GM23338 (cell line): Measurements from ENCODE around the gene CLEC3A. TPM values are rescaled to one million over a fixed set of nuclear protein-coding genes. Genes with fewer than 3 reads are reported as not detected.

ENCODE experiments used
- ATAC-seq: fragments of 200-7000 bp; cut with Tn5 transposase; 3 replicates; pipeline ENCODE4 v1.9.1; 2020
- DNase-seq: peaks from one replicate; pipeline ENCODE4 v3.0.0-alpha.2; 2015; ENCODE audit warnings: low spot score
- H2AFZ ChIP-seq: fragments of 200-600 bp; sonication (generic); 2 replicates; pipeline ENCODE4 v1.8.0; 2016; ENCODE audit warnings: antibody characterized with exemption, mild to moderate bottlenecking, moderate library complexity
- H3F3A ChIP-seq: fragments of 200-600 bp; sonication (generic); replicated peaks from 2 replicates; pipeline ENCODE4 v1.8.0; 2017; ENCODE audit warnings: antibody characterized with exemption, mixed run types, low read depth
- H3K27ac ChIP-seq: fragments of 200-600 bp; sonication (generic); 2 replicates; pipeline ENCODE4 v1.6.1; 2016; ENCODE audit warnings: low read depth
- H3K27me3 ChIP-seq: fragments of 200-600 bp; sonication (generic); 2 replicates; pipeline ENCODE4 v1.8.0; 2016; ENCODE audit warnings: mild to moderate bottlenecking, mixed run types, moderate library complexity; ENCODE audit not compliant: insufficient read depth
- H3K36me3 ChIP-seq: fragments of 200-600 bp; sonication (generic); 2 replicates; pipeline ENCODE4 v1.8.0; 2016; ENCODE audit warnings: mild to moderate bottlenecking; ENCODE audit not compliant: insufficient read depth
- H3K4me1 ChIP-seq: fragments of 200-600 bp; sonication (generic); 2 replicates; pipeline ENCODE4 v1.8.0; 2016; ENCODE audit warnings: mild to moderate bottlenecking, moderate library complexity; ENCODE audit not compliant: insufficient read depth
- H3K4me2 ChIP-seq: fragments of 200-600 bp; sonication (generic); 2 replicates; pipeline ENCODE4 v1.7.1; 2017; ENCODE audit warnings: mixed run types
- H3K4me3 ChIP-seq: fragments of 200-600 bp; sonication (generic); 2 replicates; pipeline ENCODE4 v1.6.1; 2016; ENCODE audit warnings: mixed run types
- H3K79me2 ChIP-seq: fragments of 200-600 bp; sonication (generic); replicated peaks from 2 replicates; pipeline ENCODE4 v1.8.0; 2017; ENCODE audit warnings: mild to moderate bottlenecking; ENCODE audit not compliant: insufficient read depth
- H3K9me2 ChIP-seq: fragments of 200-600 bp; sonication (generic); 2 replicates; pipeline ENCODE4 v1.8.0; 2017; ENCODE audit not compliant: insufficient read depth
- H4K20me1 ChIP-seq: fragments of 200-600 bp; sonication (generic); replicated peaks from 2 replicates; pipeline ENCODE4 v1.8.0; 2017; ENCODE audit warnings: mild to moderate bottlenecking; ENCODE audit not compliant: insufficient read depth
- H3K27ac Mint-ChIP-seq: 2 replicates; pipeline ENCODE4 v1.8.0; 2020; ENCODE audit warnings: inconsistent platforms, mild to moderate bottlenecking, moderate library complexity, mixed read lengths
- H3K27me3 Mint-ChIP-seq: 3 replicates; pipeline ENCODE4 v1.8.0; 2022; ENCODE audit warnings: low read depth, mild to moderate bottlenecking, moderate library complexity, mixed read lengths, inconsistent platforms; ENCODE audit not compliant: insufficient read depth, poor library complexity
- H3K36me3 Mint-ChIP-seq: 3 replicates; pipeline ENCODE4 v1.8.0; 2021; ENCODE audit warnings: low read depth, mild to moderate bottlenecking, inconsistent platforms, moderate library complexity, mixed read lengths
- H3K4me1 Mint-ChIP-seq: 3 replicates; pipeline ENCODE4 v1.8.0; 2020; ENCODE audit warnings: mild to moderate bottlenecking, inconsistent platforms, mixed read lengths
- H3K4me3 Mint-ChIP-seq: 3 replicates; pipeline ENCODE4 v1.8.0; 2021; ENCODE audit warnings: moderate library complexity, mild to moderate bottlenecking, inconsistent platforms, mixed read lengths
- H3K9me3 Mint-ChIP-seq: 3 replicates; pipeline ENCODE4 v1.8.0; 2020; ENCODE audit warnings: moderate library complexity, mild to moderate bottlenecking, inconsistent platforms, mixed read lengths
- CTCF ChIP-seq, 2 experiments: fragments of 200-600 bp in 1 of 2; sonication (generic) in 1 of 2; conservative IDR thresholded peaks; 2 replicates each; pipeline versions ENCODE4 v1.5.1 to v1.6.1; 2016 to 2017; ENCODE audit warnings: antibody characterized with exemption in 2 of 2, low read depth in 2 of 2, mild to moderate bottlenecking in 2 of 2, moderate library complexity in 1 of 2
- EZH2 ChIP-seq: fragments of 200-600 bp; sonication (generic); IDR thresholded peaks from one replicate; pipeline ENCODE4 v1.8.0; 2017; ENCODE audit warnings: antibody characterized with exemption, mild to moderate bottlenecking, low read depth; ENCODE audit not compliant: unreplicated experiment
- EZH2phosphoT487 ChIP-seq: fragments of 200-600 bp; sonication (generic); IDR thresholded peaks from one replicate; pipeline ENCODE4 v1.8.1; 2018; ENCODE audit warnings: antibody characterized with exemption; ENCODE audit not compliant: unreplicated experiment
- JUNB ChIP-seq: IDR thresholded peaks from one replicate; pipeline ENCODE4 v1.6.1; 2016; ENCODE audit warnings: antibody characterized with exemption; ENCODE audit not compliant: unreplicated experiment
- NANOG ChIP-seq: IDR thresholded peaks from 2 replicates; pipeline ENCODE4 v1.6.1; 2016; ENCODE audit warnings: antibody characterized with exemption, borderline replicate concordance
- REST ChIP-seq: IDR thresholded peaks from one replicate; pipeline ENCODE4 v1.6.1; 2018; ENCODE audit warnings: antibody characterized with exemption; ENCODE audit not compliant: unreplicated experiment
- STAT1 ChIP-seq: IDR thresholded peaks from one replicate; pipeline ENCODE4 v1.6.1; 2016; ENCODE audit warnings: antibody characterized with exemption; ENCODE audit not compliant: unreplicated experiment
- ZNF114 ChIP-seq: fragments of 250-450 bp; sonication (Bioruptor Pico); IDR thresholded peaks from 2 replicates; pipeline ENCODE4 v1.5.0; 2020; ENCODE audit warnings: mild to moderate bottlenecking, moderate library complexity
- ZNF331 ChIP-seq: fragments of 250-450 bp; sonication (Bioruptor Pico); IDR thresholded peaks from 2 replicates; pipeline ENCODE4 v1.5.0; 2020; ENCODE audit warnings: low read depth, mild to moderate bottlenecking, moderate library complexity
- ZNF462 ChIP-seq: fragments of 250-450 bp; sonication (Bioruptor Pico); IDR thresholded peaks from 2 replicates; pipeline ENCODE4 v1.5.0; 2020; ENCODE audit warnings: mild to moderate bottlenecking, moderate library complexity
- polyA plus RNA-seq: library from polyadenylated mRNA; unstranded; fragments of >200 nt; fragmentation: Nextera tagmentation; extraction: Ambion mirVana; gene quantifications from 2 replicates; pipeline ENCODE4 v1.2.1, GENCODE V29; 2016
- total RNA-seq: library from RNA; depleted of rRNA; stranded (reverse); fragments of >200 nt; shearing (Covaris generic); gene quantifications from 2 replicates; pipeline ENCODE4 v1.2.3, GENCODE V29; 2014

CLEC3A gene
- total and polyA plus RNA-seq, 2 experiments from 2014 or later, result not detected

- Histone ChIP-seq H3K9me2 (no peaks in the 10 kb centered on the region), H3K4me1 (peaks cover 4% of the 10 kb centered on the region; the same call in 1 of the 2 replicates), H3K79me2 (no peaks in the 10 kb centered on the region), H3K27me3 (no peaks in the 10 kb centered on the region), H3K4me2 (no peak overlapping the region), H2AFZ (no peak overlapping the region), H3K27ac (no peak overlapping the region), H3F3A (no peaks in the 10 kb centered on the region), H3K4me3 (no peak overlapping the region), H3K36me3 (no peaks in the 10 kb centered on the region), H4K20me1 (no peaks in the 10 kb centered on the region)
- Mint-ChIP-seq H3K4me1 (peaks cover 5% of the 10 kb centered on the region; the same call in 1 of the 3 replicates), H3K27ac (no peak overlapping the region), H3K9me3 (no peaks in the 10 kb centered on the region), H3K27me3 (peaks cover 9% of the 10 kb centered on the region), H3K36me3 (no peaks in the 10 kb centered on the region), H3K4me3 (no peak overlapping the region)
- TF ChIP-seq ZNF331 (CRISPR knock-in tag) (no peak), CTCF (conservative IDR thresholded peaks at IDR 0.05; ENCODE audit: low read depth in 2 of 2) (peak; percentile 58 to 61)
- DNase-seq, result peak; percentile 85
- peak; percentile 23; the same call in 2 of the 3 replicates for ATAC-seq
Measured at GRCh38 chr16:78005881-78006280, 16.5 kb upstream of the CLEC3A start.

GRCh38 chr16:78007121-78007520 lies 15.2 kb upstream of the CLEC3A start:
- ATAC-seq (no peak), DNase-seq (no peak)
- no peak overlapping the region for H3K4me3 Mint-ChIP-seq
- Histone ChIP-seq H3K79me2 (no peaks in the 10 kb centered on the region), H3K27ac (no peak overlapping the region), H4K20me1 (no peaks in the 10 kb centered on the region), H3K9me2 (no peaks in the 10 kb centered on the region), H3K36me3 (no peaks in the 10 kb centered on the region), H3F3A (no peaks in the 10 kb centered on the region), H3K4me3 (no peak overlapping the region), H3K4me2 (no peak overlapping the region), H2AFZ (no peak overlapping the region), H3K27me3 (no peaks in the 10 kb centered on the region), H3K4me1 (peaks cover 4% of the 10 kb centered on the region; the same call in 1 of the 2 replicates)
- no peaks in the 10 kb centered on the region for H3K36me3 Mint-ChIP-seq
- H3K4me1 Mint-ChIP-seq, result peaks cover 4% of the 10 kb centered on the region; the same call in 1 of the 3 replicates
- peaks cover 9% of the 10 kb centered on the region for H3K27me3 Mint-ChIP-seq
- H3K27ac Mint-ChIP-seq, result no peak overlapping the region
- no peaks in the 10 kb centered on the region for H3K9me3 Mint-ChIP-seq
- TF ChIP-seq STAT1, result no peak
- no peak for TF ChIP-seq JUNB
- TF ChIP-seq ZNF462 (CRISPR knock-in tag), result no peak
- TF ChIP-seq NANOG, result no peak
- TF ChIP-seq ZNF114 (CRISPR knock-in tag), result no peak
- TF ChIP-seq EZH2, result no peak
- TF ChIP-seq REST, result no peak
- no peak for TF ChIP-seq EZH2phosphoT487
